DMS53 (cell line): ENCODE results near the gene SMURF1.

ENCODE experiments used
- DNase-seq: peaks from one replicate; lab custom pipeline; 2025; lab: John Stamatoyannopoulos, UW

The SMURF1 gene

GRCh38 chr7:98988641-98989040 is 155.3 kb downstream of the SMURF1 start:
- DNase-seq = no peak

GRCh38 chr7:98985945-98986344 is 158.0 kb downstream of the SMURF1 start:
- no peak for DNase-seq

- no peak for DNase-seq
These were observed 158.5 kb downstream of the SMURF1 start for GRCh38 chr7:98985406-98985805.

GRCh38 chr7:98984126-98984525 is 159.8 kb downstream of the SMURF1 start:
- no peak for DNase-seq

GRCh38 chr7:98982686-98983085 is 161.2 kb downstream of the SMURF1 start:
- DNase-seq = no peak

- DNase-seq = no peak
These were observed 162.2 kb downstream of the SMURF1 start for GRCh38 chr7:98981701-98982100.

GRCh38 chr7:98978672-98979071 is 165.2 kb downstream of the SMURF1 start:
- DNase-seq = no peak
